ENCODE measurements around the gene MAP3K5. TPM values are rescaled to one million over a fixed set of nuclear protein-coding genes. Genes with fewer than 3 reads are reported as not detected.
"Not testable (repeated sequence)": the region's sequence is repeated elsewhere in the genome, so short reads cannot be mapped to it uniquely, and the experiment has no call there.

MAP3K5 gene
- total RNA-seq, 1 experiment from 2014 or later, result 8.1 TPM

GRCh38 chr6:136693090-136693489 lies 99.2 kb downstream of the MAP3K5 start:
- Histone ChIP-seq H3K27me3 (ENCODE audit: control insufficient read depth, insufficient read depth, low read length) (no peaks in the 10 kb centered on the region), H3K36me3 (ENCODE audit: control insufficient read depth, insufficient read depth, low read length) (no peaks in the 10 kb centered on the region), H3K4me3 (ENCODE audit: low read depth in 2 of 2, low read length in 2 of 2) (no peak overlapping the region), H3K9me3 (ENCODE audit: control insufficient read depth, insufficient read depth, low read depth, low read length) (no peaks in the 10 kb centered on the region), H3K4me1 (ENCODE audit: control insufficient read depth, insufficient read depth, low read length) (no peaks in the 10 kb centered on the region), H3K27ac (ENCODE audit: low read length) (no peak overlapping the region)
- no TSS peak for BruUV-seq (replicated peaks)
- no peak for DNase-seq (ENCODE audit: low read depth, low spot score)
- no peak for ATAC-seq
- in situ Hi-C loops (cut with HindIII; ENCODE audit: low pct_unique_long_range_greater_than_20kb, low sequenced_read_pairs) (no loop called here), intact Hi-C loops (cut with micrococcal nuclease; ENCODE audit: unreplicated experiment) (no loop called here)
- TF ChIP-seq SIN3A (IDR thresholded peaks at IDR 0.05; ENCODE audit: borderline replicate concordance, insufficient read depth, low read depth, low read length), result no peak
- no peak for TF ChIP-seq REST (IDR thresholded peaks at IDR 0.05; ENCODE audit: insufficient read depth in 1 of 2, low read depth in 2 of 2, low read length in 1 of 2)
- no peak for TF ChIP-seq TCF7L2 (IDR thresholded peaks at IDR 0.05; ENCODE audit: low read depth, low read length)
- TF ChIP-seq POLR2AphosphoS5 (IDR thresholded peaks at IDR 0.05; ENCODE audit: low read depth, low read length), result no peak
- TF ChIP-seq, protein P1, sequence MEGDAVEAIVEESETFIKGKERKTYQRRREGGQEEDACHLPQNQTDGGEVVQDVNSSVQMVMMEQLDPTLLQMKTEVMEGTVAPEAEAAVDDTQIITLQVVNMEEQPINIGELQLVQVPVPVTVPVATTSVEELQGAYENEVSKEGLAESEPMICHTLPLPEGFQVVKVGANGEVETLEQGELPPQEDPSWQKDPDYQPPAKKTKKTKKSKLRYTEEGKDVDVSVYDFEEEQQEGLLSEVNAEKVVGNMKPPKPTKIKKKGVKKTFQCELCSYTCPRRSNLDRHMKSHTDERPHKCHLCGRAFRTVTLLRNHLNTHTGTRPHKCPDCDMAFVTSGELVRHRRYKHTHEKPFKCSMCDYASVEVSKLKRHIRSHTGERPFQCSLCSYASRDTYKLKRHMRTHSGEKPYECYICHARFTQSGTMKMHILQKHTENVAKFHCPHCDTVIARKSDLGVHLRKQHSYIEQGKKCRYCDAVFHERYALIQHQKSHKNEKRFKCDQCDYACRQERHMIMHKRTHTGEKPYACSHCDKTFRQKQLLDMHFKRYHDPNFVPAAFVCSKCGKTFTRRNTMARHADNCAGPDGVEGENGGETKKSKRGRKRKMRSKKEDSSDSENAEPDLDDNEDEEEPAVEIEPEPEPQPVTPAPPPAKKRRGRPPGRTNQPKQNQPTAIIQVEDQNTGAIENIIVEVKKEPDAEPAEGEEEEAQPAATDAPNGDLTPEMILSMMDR (IDR thresholded peaks at IDR 0.05), result no peak
- ChIA-PET CTCF (no interaction called here), POLR2A (interaction anchor here (0.7 kb wide), 1 partner anchor 12 kb away, joined by 3 read pairs; no protein-coding TSS in a partner anchor)

DNA sequence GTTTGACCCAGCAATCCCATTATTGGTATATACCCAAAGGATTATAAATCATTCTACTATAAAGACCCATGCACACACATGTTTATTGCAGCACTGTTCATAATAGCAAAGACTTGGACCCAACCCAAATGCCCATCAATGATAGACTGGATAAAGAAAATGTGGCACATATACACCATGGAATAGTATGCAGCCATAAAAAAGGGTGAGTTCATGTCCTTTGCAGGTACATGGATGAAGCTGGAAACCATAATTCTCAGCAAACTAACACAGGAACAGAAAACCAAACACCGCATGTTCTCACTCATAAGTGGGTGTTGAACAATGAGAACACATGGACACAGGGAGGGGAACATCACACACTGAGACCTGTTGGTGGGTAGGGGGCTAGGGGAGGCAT lies 104.4 kb downstream of the MAP3K5 start:
- ATAC-seq; H3K27ac ChIP-seq (ENCODE audit: low read length); H3K27me3 ChIP-seq (ENCODE audit: control insufficient read depth, insufficient read depth, low read length); CTCF ChIA-PET; H3K36me3 ChIP-seq (ENCODE audit: control insufficient read depth, insufficient read depth, low read length); H3K9me3 ChIP-seq (ENCODE audit: control insufficient read depth, insufficient read depth, low read depth, low read length); intact Hi-C loops (cut with micrococcal nuclease; ENCODE audit: unreplicated experiment); POLR2A ChIA-PET; H3K4me3 ChIP-seq (ENCODE audit: low read depth in 2 of 2, low read length in 2 of 2); in situ Hi-C loops (cut with HindIII; ENCODE audit: low pct_unique_long_range_greater_than_20kb, low sequenced_read_pairs); H3K4me1 ChIP-seq (ENCODE audit: control insufficient read depth, insufficient read depth, low read length); DNase-seq (ENCODE audit: low read depth, low spot score); BruUV-seq (replicated peaks): not testable (repeated sequence)

- POLR2A ChIA-PET, result no interaction called here
- Histone ChIP-seq H3K4me1 (ENCODE audit: control insufficient read depth, insufficient read depth, low read length) (no peaks in the 10 kb centered on the region), H3K27me3 (ENCODE audit: control insufficient read depth, insufficient read depth, low read length) (no peaks in the 10 kb centered on the region), H3K4me3 (ENCODE audit: low read depth in 2 of 2, low read length in 2 of 2) (no peak overlapping the region), H3K36me3 (ENCODE audit: control insufficient read depth, insufficient read depth, low read length) (no peaks in the 10 kb centered on the region), H3K27ac (ENCODE audit: low read length) (no peak overlapping the region), H3K9me3 (ENCODE audit: control insufficient read depth, insufficient read depth, low read depth, low read length) (no peaks in the 10 kb centered on the region)
- BruUV-seq (replicated peaks), result no TSS peak
- intact Hi-C loops (cut with micrococcal nuclease; ENCODE audit: unreplicated experiment) (no loop called here), in situ Hi-C loops (cut with HindIII; ENCODE audit: low pct_unique_long_range_greater_than_20kb, low sequenced_read_pairs) (no loop called here)
- CTCF ChIA-PET, result no interaction called here
- TF ChIP-seq TCF7L2 (IDR thresholded peaks at IDR 0.05; ENCODE audit: low read depth, low read length), result no peak
- no peak for TF ChIP-seq POLR2AphosphoS5 (IDR thresholded peaks at IDR 0.05; ENCODE audit: low read depth, low read length)
- TF ChIP-seq, protein P1 (IDR thresholded peaks at IDR 0.05), result no peak
- TF ChIP-seq SIN3A (IDR thresholded peaks at IDR 0.05; ENCODE audit: borderline replicate concordance, insufficient read depth, low read depth, low read length), result no peak
- TF ChIP-seq REST (IDR thresholded peaks at IDR 0.05; ENCODE audit: insufficient read depth in 1 of 2, low read depth in 2 of 2, low read length in 1 of 2), result no peak
- DNase-seq (ENCODE audit: low read depth, low spot score) (no peak), ATAC-seq (peak; percentile 60)
Measured at GRCh38 chr6:136685540-136686108, 106.7 kb downstream of the MAP3K5 start.

Measured in Panc1 (cell line).